GM21717 (cell line): ENCODE results near the gene ADAMTS3.
"Not testable (repeated sequence)": the region's sequence is repeated elsewhere in the genome, so short reads cannot be mapped to it uniquely, and the experiment has no call there.

Experiments
- ATAC-seq: cut with Tn5 transposase; IDR thresholded peaks from one replicate; pipeline ENCODE4 v1.9.1; 2021; ENCODE audit warnings: mild to moderate bottlenecking, moderate library complexity; ENCODE audit not compliant: unreplicated experiment

The ADAMTS3 gene

DNA sequence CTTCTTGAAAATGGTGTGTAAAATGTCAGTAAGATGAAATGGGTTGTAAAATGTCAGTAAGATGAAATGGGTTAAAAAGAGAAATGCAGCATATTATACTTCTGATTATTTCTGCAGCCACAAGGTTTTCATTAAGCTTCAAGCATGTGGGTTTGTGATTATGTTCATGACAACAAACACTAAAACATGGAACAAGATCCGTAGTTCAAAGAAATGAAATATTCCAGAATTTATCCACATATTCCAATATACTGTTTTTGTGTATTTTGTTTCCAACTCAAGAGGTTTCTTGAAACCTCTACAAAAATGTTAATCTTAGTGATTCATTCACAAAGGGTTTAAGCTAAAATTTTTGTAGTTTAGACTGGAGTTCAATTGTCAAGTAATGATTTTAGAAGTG is 84.0 kb downstream of the ADAMTS3 start:
- no peak for ATAC-seq

- no peak for ATAC-seq
Observed at GRCh38 chr4:72473434-72473900, 95.6 kb downstream of the ADAMTS3 start.

DNA sequence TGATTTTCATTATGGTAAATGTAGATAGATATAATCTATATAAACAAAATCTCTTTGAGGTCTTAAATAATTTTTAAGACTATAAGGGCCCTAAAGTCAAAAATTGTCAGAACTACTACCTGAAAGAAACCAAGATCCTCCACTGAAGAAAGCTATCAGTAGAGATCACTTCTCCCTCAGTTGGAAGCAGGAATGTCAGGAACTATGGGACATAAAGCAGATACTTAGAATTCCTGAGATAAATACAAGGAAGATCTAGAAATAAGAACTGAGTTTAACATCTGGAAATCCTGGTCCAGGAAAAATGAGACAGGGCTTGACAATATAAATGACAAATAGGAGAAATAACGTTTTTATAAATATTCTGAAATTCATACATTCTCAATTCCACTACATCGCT is 97.2 kb downstream of the ADAMTS3 start:
- ATAC-seq: no peak

GRCh38 chr4:72468904-72469502 is 100.0 kb downstream of the ADAMTS3 start:
- ATAC-seq: no peak

GRCh38 chr4:72467633-72468032 is 101.4 kb downstream of the ADAMTS3 start:
- ATAC-seq: no peak

- no peak for ATAC-seq
Observed at GRCh38 chr4:72463724-72464123, 105.3 kb downstream of the ADAMTS3 start.

DNA sequence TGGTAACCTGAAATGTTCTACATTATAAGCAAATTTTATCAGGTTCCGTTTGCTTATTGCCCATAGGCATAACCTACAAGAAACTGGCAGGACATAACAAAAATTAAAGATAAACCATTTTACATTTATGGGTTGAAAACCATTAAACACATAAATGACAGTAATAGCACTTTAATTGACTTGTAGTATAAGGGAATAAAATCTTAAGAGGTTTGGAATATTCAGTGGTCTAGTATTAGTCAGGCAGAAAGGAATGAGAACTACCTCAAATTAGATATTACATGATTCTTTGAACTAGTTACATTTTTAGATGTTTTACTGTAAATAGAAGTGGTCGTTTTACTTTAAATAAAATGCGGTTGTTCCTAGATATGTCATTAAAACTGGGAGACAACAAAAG is 111.9 kb downstream of the ADAMTS3 start:
- no peak for ATAC-seq

DNA sequence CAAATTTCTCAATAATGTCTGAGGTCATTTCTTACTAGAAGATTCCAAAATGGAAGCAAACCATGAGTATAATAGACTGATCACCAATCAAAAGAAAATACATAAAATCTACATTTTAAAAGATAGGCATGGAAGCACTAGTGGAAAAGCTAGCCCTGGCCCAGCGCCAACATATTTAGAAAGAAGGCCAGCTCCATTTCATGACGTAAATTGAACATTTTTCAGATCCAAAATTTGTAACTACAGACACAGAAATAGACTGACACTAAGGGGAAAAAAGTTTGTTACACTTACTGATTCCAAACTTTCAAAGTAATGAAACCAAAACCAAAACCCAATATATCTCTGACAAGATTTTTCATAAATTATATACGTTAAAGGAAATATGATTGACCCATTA is 117.7 kb downstream of the ADAMTS3 start:
- no peak for ATAC-seq

DNA sequence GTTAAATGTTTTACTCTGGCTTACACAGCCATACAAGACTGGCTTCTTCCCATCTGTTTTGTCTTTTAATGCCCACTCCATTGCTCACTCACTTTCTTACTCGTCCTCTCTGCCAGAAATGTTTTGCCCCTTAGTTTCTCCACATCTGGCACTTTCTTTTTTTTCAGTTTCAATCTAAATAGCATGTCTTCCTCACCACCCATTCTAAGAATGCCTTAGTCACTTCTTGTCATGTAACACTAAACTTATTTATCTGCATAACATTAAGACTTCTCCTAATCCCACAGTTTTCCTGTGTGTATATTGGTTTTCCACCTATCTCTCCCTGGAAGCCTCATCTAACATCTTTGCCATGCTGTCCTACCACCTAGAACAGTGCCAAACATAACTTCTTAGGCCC is 119.3 kb downstream of the ADAMTS3 start:
- no peak for ATAC-seq

GRCh38 chr4:72448231-72448630 is 120.8 kb downstream of the ADAMTS3 start:
- ATAC-seq: no peak

DNA sequence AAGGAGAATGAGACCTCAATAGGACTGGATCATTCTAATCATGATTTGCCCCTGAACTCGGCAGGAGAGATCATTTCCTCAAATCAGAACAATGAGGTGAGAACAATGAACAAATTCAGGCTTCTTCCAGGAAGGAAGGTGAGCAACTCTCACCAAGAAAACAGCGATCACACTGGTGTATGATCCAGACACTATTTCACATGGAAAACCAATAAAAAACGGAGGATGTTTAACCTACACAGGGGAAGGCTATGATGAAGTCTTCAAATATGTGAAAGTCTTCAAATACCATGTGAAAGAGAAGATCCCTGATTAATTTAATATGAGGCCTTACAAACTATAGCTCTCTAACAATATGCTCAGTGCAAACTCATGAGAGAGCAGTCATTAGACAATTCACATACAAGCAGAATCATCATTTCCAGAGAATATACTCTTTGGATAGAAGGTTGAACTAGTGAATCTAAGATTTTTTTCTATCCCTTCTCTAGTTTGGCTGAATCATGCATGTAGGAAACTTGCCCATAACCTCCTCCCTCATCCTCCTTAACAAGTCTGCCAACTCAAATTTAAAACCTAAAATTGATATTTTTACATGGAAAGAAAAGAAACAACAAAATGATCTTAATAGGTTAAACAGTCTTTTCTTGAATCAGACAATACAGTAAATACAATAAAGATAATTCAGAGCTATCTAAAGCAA is 122.5 kb downstream of the ADAMTS3 start:
- ATAC-seq: no peak

DNA sequence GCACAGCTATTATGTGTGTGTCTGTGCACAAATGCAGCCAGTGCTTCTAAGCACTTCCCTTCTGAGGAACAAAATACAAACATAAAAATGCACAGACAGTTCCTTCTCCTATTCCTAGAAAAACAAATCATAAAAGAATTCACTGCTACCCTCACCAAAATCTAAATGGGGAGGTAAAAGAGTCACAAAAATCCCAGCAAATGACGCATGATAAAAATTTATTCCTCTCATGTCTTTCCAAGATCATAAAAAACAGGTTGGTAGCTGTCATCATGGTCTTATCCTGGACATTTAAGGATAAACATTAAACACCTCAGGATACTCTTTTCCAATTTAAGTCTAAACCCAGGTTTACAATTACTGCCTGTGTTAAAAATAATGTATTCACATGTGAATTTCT is 124.9 kb downstream of the ADAMTS3 start:
- no peak for ATAC-seq

GRCh38 chr4:72442715-72443114 is 126.3 kb downstream of the ADAMTS3 start:
- no peak for ATAC-seq

DNA sequence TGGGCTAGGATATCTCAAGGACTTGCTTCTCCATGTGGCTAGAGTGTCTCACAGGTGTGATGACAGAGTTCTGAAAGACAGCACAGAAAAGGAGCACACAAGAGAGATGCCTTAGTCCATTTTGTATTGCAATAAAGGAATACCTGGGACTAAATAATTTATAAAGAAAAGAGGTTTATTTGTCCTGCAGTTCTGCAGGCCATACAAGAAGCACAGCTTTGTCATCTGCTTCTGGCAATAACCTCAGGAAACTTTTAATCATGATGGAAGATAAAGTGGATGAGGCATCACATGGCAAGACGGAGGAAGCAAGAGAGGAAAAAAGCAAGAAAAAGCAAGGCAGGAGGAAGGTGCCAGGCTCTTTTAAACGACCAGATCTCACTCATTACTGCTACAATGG is 126.9 kb downstream of the ADAMTS3 start:
- ATAC-seq: no peak

DNA sequence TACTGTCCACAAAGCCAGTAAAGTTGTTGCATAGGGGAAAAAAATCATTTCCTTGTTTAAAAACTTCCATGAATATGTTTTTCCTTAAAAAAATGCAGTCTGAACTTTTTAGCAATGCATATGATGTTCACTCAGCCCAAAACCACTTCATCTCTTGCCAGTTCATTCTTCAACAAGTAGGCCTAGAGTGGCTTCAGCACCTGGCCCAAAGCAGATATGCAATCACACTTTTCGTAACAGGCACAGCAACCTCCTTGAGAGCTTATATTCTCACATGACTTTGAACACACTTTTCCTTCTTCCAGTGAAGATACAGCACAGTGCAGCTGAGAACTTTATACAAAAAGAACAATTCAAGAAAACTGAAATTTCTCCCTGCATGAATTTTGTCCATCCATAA is 128.6 kb downstream of the ADAMTS3 start:
- ATAC-seq: no peak

- no peak for ATAC-seq
Observed at GRCh38 chr4:72432975-72433374, 136.0 kb downstream of the ADAMTS3 start.

- no peak for ATAC-seq
Observed at GRCh38 chr4:72432282-72432681, 136.7 kb downstream of the ADAMTS3 start.

GRCh38 chr4:72430988-72431387 is 138.0 kb downstream of the ADAMTS3 start:
- no peak for ATAC-seq

DNA sequence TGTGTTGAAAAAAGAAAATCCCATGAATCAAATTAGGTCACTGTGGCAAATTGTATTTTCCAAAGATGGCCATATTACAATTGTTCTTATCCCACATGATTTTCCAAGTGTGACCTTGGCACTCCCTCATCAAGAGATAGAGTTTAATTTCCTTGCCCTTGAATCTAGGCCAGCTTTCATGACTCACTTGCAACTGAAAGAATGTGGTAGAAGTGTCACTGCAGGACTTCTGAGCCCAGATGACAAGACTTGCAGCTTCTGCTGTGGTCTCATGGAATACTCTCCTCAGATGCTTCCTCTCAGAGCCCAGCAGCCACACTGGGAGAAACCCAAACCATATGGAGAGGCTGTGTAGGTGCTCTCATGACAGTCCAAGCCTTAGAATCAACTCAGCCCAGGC is 139.0 kb downstream of the ADAMTS3 start:
- no peak for ATAC-seq

DNA sequence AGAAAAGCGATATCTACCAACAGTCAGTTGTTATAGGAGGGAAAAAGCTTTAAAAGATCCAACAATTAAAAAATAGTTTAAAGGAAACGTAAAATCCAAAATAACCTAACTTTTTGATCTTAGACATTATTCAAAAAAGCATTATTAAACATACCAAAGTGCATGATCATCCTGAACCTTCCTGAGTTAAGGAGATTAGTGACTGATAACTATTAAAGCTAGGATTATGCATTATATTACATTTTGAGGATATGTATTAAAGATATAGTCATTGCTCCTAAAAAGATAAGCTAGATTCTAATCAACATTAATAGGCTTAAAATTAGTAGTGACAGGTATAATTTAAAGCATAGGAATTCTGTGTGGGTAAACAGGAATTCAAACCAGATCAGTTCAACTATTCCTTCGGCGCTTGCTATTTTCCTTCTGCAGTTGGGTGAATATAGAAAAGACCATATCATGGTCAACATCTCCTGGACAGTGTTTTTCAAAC is 139.6 kb downstream of the ADAMTS3 start:
- ATAC-seq: no peak

GRCh38 chr4:72427057-72427456 is 142.0 kb downstream of the ADAMTS3 start:
- no peak for ATAC-seq

- not testable (repeated sequence) for ATAC-seq
Observed at GRCh38 chr4:72425908-72426307, 143.1 kb downstream of the ADAMTS3 start.

- ATAC-seq: no peak
Observed at GRCh38 chr4:72424006-72424405, 145.0 kb downstream of the ADAMTS3 start.
